Measurements from ENCODE around the gene CHI3L1. TPM values are rescaled to one million over a fixed set of nuclear protein-coding genes. Genes with fewer than 3 reads are reported as not detected.
A peak's percentile ranks its signal among the peaks of the same experiment; 100 is the strongest.

Gene CHI3L1
- total RNA-seq, 4 donors from 2014 or later = 1.9 to 2.5 TPM; not detected in 2

- peaks cover 0 to 2% (median 0%) of the 10 kb centered on the region in 4 donors for H3K9me3 ChIP-seq
- H3K36me3 ChIP-seq = no peaks in the 10 kb centered on the region
- no peaks in the 10 kb centered on the region for H3K27me3 ChIP-seq
- H3K27ac ChIP-seq = no peak overlapping the region
- no peaks in the 10 kb centered on the region for H3K4me1 ChIP-seq
- H3K4me3 ChIP-seq = no peak overlapping the region
- no peak for TF ChIP-seq POLR2A (IDR thresholded peaks at IDR 0.05)
- TF ChIP-seq, protein P1, sequence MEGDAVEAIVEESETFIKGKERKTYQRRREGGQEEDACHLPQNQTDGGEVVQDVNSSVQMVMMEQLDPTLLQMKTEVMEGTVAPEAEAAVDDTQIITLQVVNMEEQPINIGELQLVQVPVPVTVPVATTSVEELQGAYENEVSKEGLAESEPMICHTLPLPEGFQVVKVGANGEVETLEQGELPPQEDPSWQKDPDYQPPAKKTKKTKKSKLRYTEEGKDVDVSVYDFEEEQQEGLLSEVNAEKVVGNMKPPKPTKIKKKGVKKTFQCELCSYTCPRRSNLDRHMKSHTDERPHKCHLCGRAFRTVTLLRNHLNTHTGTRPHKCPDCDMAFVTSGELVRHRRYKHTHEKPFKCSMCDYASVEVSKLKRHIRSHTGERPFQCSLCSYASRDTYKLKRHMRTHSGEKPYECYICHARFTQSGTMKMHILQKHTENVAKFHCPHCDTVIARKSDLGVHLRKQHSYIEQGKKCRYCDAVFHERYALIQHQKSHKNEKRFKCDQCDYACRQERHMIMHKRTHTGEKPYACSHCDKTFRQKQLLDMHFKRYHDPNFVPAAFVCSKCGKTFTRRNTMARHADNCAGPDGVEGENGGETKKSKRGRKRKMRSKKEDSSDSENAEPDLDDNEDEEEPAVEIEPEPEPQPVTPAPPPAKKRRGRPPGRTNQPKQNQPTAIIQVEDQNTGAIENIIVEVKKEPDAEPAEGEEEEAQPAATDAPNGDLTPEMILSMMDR (IDR thresholded peaks at IDR 0.05) = no peak
- no peak for DNase-seq
These were observed 30.2 kb downstream of the CHI3L1 start for GRCh38 chr1:203156280-203156679.

GRCh38 chr1:203153989-203154821 lies 32.3 kb downstream of the CHI3L1 start:
- Histone ChIP-seq H3K9me3 (peaks cover 0 to 2% (median 0%) of the 10 kb centered on the region in 4 donors), H3K27me3 (no peaks in the 10 kb centered on the region), H3K4me3 (no peak overlapping the region), H3K4me1 (no peaks in the 10 kb centered on the region), H3K36me3 (no peaks in the 10 kb centered on the region), H3K27ac (peak overlapping the region in 2 of 4 donors; percentile 8 to 23)
- DNase-seq = no peak
- TF ChIP-seq POLR2A (IDR thresholded peaks at IDR 0.05) = no peak
- TF ChIP-seq, protein P1 (IDR thresholded peaks at IDR 0.05) = no peak

GRCh38 chr1:203153051-203153988 lies 33.2 kb downstream of the CHI3L1 start:
- DNase-seq = no peak
- Histone ChIP-seq H3K4me1 (no peaks in the 10 kb centered on the region), H3K4me3 (no peak overlapping the region), H3K27ac (peak overlapping the region in 2 of 4 donors; percentile 8 to 23), H3K9me3 (peaks cover 0 to under 1% (median 0%) of the 10 kb centered on the region in 4 donors), H3K36me3 (no peaks in the 10 kb centered on the region), H3K27me3 (no peaks in the 10 kb centered on the region)
- no peak for TF ChIP-seq POLR2A (IDR thresholded peaks at IDR 0.05)
- TF ChIP-seq, protein P1 (IDR thresholded peaks at IDR 0.05) = no peak

GRCh38 chr1:203152158-203153034 lies 34.1 kb downstream of the CHI3L1 start:
- Histone ChIP-seq H3K4me3 (no peak overlapping the region), H3K9me3 (no peaks in the 10 kb centered on the region), H3K27me3 (no peaks in the 10 kb centered on the region), H3K27ac (no peak overlapping the region), H3K36me3 (no peaks in the 10 kb centered on the region), H3K4me1 (no peaks in the 10 kb centered on the region)
- TF ChIP-seq, protein P1 (IDR thresholded peaks at IDR 0.05) = no peak
- no peak for TF ChIP-seq POLR2A (IDR thresholded peaks at IDR 0.05)
- no peak for DNase-seq
